Measurements from ENCODE around the gene TNP1. TPM values are rescaled to one million over a fixed set of nuclear protein-coding genes. Genes with fewer than 3 reads are reported as not detected.

The TNP1 gene, protein sequence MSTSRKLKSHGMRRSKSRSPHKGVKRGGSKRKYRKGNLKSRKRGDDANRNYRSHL
- polyA plus RNA-seq (2014; cell fraction: cytosol; rRNA removed) = not detected in 2 replicates
- not detected in 2 replicates for polyA plus RNA-seq (2014; cell fraction: nucleus; rRNA removed)

- DNase-seq (ENCODE audit: low spot score) = no peak
Measured at GRCh38 chr2:216859944-216860343, at the start of gene TNP1. Gene TNP1, minus strand, starts transcription at chr2:216860064. Its CDS starts 30 bp downstream, at chr2:216860034.

DNA sequence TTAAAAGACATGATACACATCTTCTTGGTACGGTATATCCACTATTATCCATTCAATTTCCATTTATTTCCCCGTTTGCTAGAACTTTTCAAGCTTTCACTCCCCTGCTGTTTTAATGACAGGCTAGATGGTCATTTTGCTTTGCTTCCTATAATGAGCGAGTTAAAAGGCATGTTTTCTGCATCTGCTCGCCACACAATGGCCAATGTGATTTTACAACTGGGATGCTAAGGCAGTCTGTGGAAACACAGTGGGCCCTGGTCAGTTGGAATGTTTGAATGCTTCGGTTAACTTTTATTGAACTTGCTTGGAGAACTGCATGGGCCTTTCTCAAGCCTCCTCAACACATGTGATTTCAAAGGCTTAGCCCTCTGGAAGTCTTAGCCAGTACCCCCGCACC is 48.4 kb upstream of the TNP1 start:
- DNase-seq (ENCODE audit: low spot score) = no peak

DNA sequence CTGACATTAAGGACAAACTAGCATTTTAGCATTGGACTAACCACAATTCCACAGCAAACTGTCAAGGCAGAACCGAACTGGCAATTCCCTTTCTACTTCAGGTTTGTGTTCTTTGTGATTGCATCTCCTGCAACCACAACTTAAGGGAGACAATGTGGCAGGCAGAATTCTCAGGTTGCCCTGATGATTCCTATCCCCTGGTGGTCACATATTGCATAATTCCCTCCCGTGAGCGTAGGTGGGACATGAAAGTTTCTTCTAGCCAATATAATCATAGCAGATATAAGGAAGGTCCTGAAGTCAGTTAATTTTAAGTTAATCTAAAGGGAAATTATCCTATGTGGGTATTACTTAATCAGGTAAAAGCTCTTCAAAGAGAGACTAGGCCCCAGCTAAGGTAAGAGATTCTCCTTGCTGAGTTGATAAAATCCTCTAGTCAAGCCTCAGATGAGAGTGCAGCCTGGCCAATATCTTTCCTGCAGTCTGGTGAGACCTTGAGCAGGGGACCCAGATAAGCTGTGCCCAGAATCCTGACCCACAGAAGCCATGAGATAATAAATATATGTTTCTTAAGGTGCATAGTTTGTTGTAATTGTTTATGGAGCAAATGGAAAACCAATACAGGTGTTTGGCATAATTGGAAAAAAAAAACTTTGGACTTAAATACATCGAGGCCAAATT is 45.9 kb upstream of the TNP1 start:
- DNase-seq (ENCODE audit: low spot score) = no peak

- no peak for DNase-seq (ENCODE audit: low spot score)
Measured at GRCh38 chr2:216904974-216905373, 45.1 kb upstream of the TNP1 start.

GRCh38 chr2:216904554-216904953 is 44.7 kb upstream of the TNP1 start:
- DNase-seq (ENCODE audit: low spot score) = no peak

GRCh38 chr2:216903470-216903869 is 43.6 kb upstream of the TNP1 start:
- DNase-seq (ENCODE audit: low spot score) = no peak

DNA sequence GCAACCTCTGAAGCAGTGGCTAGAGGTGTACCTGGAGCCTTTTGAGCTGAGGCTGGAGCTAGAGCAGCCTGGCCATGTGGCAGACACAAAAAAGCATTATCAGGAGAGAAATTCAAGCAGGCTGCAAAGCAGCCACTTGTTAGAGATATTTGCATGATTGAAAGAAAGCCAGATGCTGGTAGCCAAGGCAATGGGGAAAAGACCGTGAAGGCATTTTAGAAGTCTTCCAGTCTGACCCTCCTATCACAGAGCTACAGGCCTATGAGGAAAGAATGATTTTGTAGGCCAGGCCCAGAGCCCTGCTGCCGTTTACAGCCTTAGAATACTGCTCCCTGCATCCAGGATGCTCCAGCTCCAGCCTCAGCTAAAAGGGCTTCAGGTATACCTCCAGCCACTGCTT is 41.4 kb upstream of the TNP1 start:
- DNase-seq (ENCODE audit: low spot score) = no peak

DNA sequence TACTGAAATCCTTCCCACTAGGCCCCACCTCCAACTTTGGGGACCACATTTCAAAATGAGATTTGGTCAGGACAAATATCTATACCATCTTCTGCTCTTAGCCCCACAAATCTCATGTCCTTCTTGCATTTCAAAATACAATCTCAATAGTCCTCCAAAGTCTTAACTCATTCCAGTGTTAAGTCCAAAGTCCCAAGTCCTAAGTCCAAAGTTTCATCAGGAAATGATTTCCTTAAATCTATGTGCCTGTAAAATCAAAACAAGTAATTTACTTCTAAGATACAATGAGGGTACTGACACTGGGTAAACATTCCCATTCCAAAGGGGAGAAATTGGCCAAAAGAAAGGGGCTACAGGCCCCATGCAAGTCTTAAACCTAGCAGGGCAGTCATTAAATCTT is 40.5 kb upstream of the TNP1 start:
- DNase-seq (ENCODE audit: low spot score) = no peak

- no peak for DNase-seq (ENCODE audit: low spot score)
Measured at GRCh38 chr2:216897561-216898203, 37.8 kb upstream of the TNP1 start.

DNA sequence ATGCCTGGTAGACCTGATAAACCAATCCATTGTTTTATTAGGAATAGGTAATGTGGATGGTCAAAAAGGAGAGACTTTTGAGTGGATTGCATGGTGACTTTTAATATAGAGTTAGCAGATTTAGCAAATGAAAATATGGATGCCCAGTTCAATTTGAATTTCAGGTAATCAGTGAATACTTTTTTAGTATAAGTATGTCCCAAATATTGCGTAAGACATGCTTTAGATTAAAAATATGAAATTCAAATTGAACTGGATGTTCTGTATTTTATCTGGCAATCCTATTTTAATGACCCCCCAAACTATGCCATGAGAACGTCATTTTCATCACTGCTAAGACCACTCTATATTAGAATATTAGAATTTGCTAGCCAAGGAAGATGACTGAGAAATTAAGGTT is 30.3 kb upstream of the TNP1 start:
- no peak for DNase-seq (ENCODE audit: low spot score)

GRCh38 chr2:216888887-216889622 is 29.2 kb upstream of the TNP1 start:
- no peak for DNase-seq (ENCODE audit: low spot score)

DNA sequence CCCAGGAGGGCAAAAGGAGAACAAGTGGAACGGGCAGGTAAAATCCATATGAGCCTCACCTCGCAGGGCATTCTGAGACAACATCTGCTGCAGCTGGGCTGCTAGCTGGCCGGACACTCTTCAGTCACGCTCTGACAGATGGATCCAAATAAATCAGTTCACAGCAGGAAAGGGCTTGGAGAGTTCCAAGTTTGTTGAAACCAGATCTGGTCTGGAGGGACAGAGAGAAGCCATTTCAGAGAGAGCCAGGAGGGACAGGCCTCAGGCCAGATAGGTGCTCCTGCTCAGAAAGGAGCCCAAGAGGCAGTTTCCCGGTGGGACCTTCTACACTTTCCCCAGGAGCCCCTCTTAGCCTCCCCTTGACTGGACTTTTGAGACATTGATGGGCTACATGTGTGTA is 28.2 kb upstream of the TNP1 start:
- no peak for DNase-seq (ENCODE audit: low spot score)

DNA sequence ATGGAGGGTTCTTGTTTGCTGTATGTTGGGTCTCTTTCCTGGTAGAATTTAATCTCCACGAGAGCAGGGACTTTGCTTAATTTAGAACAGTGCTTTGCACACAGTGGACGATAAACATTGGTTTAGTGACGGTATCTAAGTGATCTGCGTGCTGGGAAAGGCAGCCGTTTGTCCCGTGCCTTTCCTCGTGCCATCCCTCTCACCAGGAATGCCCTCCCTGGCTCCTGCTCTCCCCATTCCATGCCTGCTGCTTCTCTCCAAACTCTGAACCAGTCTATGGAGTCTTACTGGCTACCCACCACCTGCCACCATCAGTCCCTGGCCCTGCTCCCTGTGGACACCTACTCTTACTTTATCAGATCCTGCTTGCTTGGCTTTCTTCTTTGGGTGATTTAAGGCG is 27.3 kb upstream of the TNP1 start:
- DNase-seq (ENCODE audit: low spot score) = no peak

GRCh38 chr2:216885117-216885553 is 25.3 kb upstream of the TNP1 start:
- DNase-seq (ENCODE audit: low spot score) = no peak

DNA sequence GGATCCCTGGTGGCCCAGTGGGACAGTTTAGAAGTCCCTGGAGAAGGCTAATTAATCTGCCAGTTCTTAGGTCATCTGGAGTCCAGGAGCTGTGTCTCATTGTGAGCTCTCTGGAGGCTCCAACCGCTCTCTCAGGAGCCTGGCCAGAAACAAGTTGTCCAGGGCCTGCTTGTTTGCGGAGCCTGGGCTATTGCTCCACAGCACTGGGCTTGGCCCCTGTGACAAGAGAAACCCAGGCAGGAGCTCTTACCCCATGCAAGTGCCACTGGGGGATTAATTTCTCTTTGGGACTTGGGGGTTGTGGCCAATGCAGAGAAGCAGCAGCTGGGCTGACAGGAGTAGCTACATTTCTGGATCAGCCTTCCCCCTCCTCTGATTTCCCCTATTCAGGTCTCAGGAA is 24.5 kb upstream of the TNP1 start:
- no peak for DNase-seq (ENCODE audit: low spot score)

- DNase-seq (ENCODE audit: low spot score) = no peak
Measured at GRCh38 chr2:216882876-216883275, 23.0 kb upstream of the TNP1 start.

- no peak for DNase-seq (ENCODE audit: low spot score)
Measured at GRCh38 chr2:216881411-216881810, 21.5 kb upstream of the TNP1 start.

GRCh38 chr2:216880509-216881184 is 20.8 kb upstream of the TNP1 start:
- DNase-seq (ENCODE audit: low spot score) = no peak

- no peak for DNase-seq (ENCODE audit: low spot score)
Measured at GRCh38 chr2:216879727-216880508, 20.1 kb upstream of the TNP1 start.

GRCh38 chr2:216878072-216878471 is 18.2 kb upstream of the TNP1 start:
- DNase-seq (ENCODE audit: low spot score) = no peak

- no peak for DNase-seq (ENCODE audit: low spot score)
Measured at GRCh38 chr2:216877085-216877484, 17.2 kb upstream of the TNP1 start.
